K562 (cell line): ENCODE data around the gene SORCS2. TPM values are rescaled to one million over a fixed set of nuclear protein-coding genes. Genes with fewer than 3 reads are reported as not detected.
A peak's percentile ranks its signal among the peaks of the same experiment; 100 is the strongest.

ENCODE experiments used
- ATAC-seq: fragments of 200-7000 bp; cut with Tn5 transposase; 3 replicates; pipeline ENCODE4 v1.9.1; 2020; ENCODE audit warnings: moderate library complexity
- BruUV-seq: library from RNA; stranded (reverse); fragments of 400-500 nt; replicated peaks from 2 replicates; lab custom pipeline; 2021; lab: Mats Ljungman, UMichigan
- CTCF ChIA-PET: fragments of 300-600 bp; formaldehyde crosslinking; extraction: SDS; loops from one replicate; lab custom pipeline; 2021; ENCODE audit warnings: low intra/inter-chr PET ratio; lab: Yijun Ruan, JAX
- POLR2A ChIA-PET: fragments of 300-600, 350-650 bp; sonication (Branson Sonifier 250); formaldehyde crosslinking; extraction: SDS; loops from one replicate; lab custom pipeline; 2021; ENCODE audit warnings: antibody characterized with exemption, inconsistent platforms; lab: Yijun Ruan, JAX
- DNase-seq, 4 experiments: peaks; one replicate each; pipeline versions ENCODE4 v3.0.0 to v3.0.0-alpha.2; 2011 to 2018; ENCODE audit warnings: low spot score in 3 of 4, mixed read lengths in 3 of 4; ENCODE audit errors: extremely low read depth in 1 of 4
- FAIRE-seq: peaks from 2 replicates; lab custom pipeline; 2011; peaks lifted over from hg19 to GRCh38; lab: Jason Lieb, UNC
- H2AFZ ChIP-seq: 2 replicates; pipeline ENCODE4 v1.6.0; 2011; ENCODE audit warnings: low read depth, low read length, control low read depth, inconsistent platforms
- H3K27ac ChIP-seq: fragments of 200-600 bp; 3 replicates; pipeline ENCODE4 v1.8.0; 2011; ENCODE audit warnings: low read depth, mild to moderate bottlenecking, control low read depth, inconsistent platforms, low read length, moderate library complexity, mixed read lengths; ENCODE audit errors: extremely low read depth
- H3K27me3 ChIP-seq, 2 experiments: fragments of 300-600 bp in 1 of 2; 2 replicates in 1 of 2; 3 replicates in 1 of 2; pipeline versions ENCODE4 v1.6.0 to v1.8.0; 2011; ENCODE audit warnings: inconsistent platforms in 2 of 2, low read length in 2 of 2, mild to moderate bottlenecking in 1 of 2, mixed read lengths in 1 of 2, moderate library complexity in 1 of 2; ENCODE audit not compliant: control insufficient read depth in 2 of 2, insufficient read depth in 2 of 2
- H3K36me3 ChIP-seq: fragments of 300-600 bp; 3 replicates; pipeline ENCODE4 v1.8.0; 2011; ENCODE audit warnings: mild to moderate bottlenecking, low read length, inconsistent platforms; ENCODE audit not compliant: control insufficient read depth, insufficient read depth
- H3K4me1 ChIP-seq, 2 experiments: fragments of 200-600 bp in 1 of 2; replicated peaks in 1 of 2; 2 replicates in 1 of 2; 3 replicates in 1 of 2; pipeline versions ENCODE4 v1.5.1 to v1.8.0; 2011; ENCODE audit warnings: inconsistent platforms in 2 of 2, low read length in 2 of 2, mild to moderate bottlenecking in 1 of 2, mixed read lengths in 1 of 2, moderate library complexity in 1 of 2; ENCODE audit not compliant: control insufficient read depth in 2 of 2, insufficient read depth in 2 of 2
- H3K4me2 ChIP-seq: 2 replicates; pipeline ENCODE4 v1.6.1; 2011; ENCODE audit warnings: low read length, control low read depth, inconsistent platforms, mixed read lengths; ENCODE audit not compliant: insufficient read depth
- H3K4me3 ChIP-seq: fragments of 200-600 bp; sonication (generic), shearing (Covaris generic); 2 replicates; pipeline ENCODE4 v1.5.1; 2016; ENCODE audit warnings: control low read depth, inconsistent platforms
- H3K79me2 ChIP-seq: fragments of 200-600 bp; 3 replicates; pipeline ENCODE4 v1.8.0; 2011; ENCODE audit warnings: low read length, inconsistent platforms; ENCODE audit not compliant: control insufficient read depth, insufficient read depth
- H3K9ac ChIP-seq, 2 experiments: 2 replicates each; pipeline versions ENCODE4 v1.6.0 to v1.6.1; 2011; ENCODE audit warnings: low read depth in 2 of 2, low read length in 2 of 2, control low read depth in 1 of 2, inconsistent platforms in 1 of 2, mild to moderate bottlenecking in 1 of 2, mixed read lengths in 1 of 2; ENCODE audit not compliant: insufficient read depth in 1 of 2
- H3K9me1 ChIP-seq: one replicate; pipeline ENCODE4 v1.6.0; 2011; ENCODE audit warnings: inconsistent platforms, mild to moderate bottlenecking, low read length, moderate library complexity; ENCODE audit not compliant: control insufficient read depth, insufficient read depth
- H3K9me3 ChIP-seq: replicated peaks from 2 replicates; pipeline ENCODE4 v1.5.1; 2011; ENCODE audit warnings: low read depth, low read length, inconsistent platforms; ENCODE audit not compliant: control insufficient read depth, insufficient read depth
- H4K20me1 ChIP-seq: replicated peaks from 2 replicates; pipeline ENCODE4 v1.6.1; 2011; ENCODE audit warnings: low read length, inconsistent platforms, mixed read lengths; ENCODE audit not compliant: control insufficient read depth, insufficient read depth
- ZFP36 ChIP-seq: fragments of 150-350 bp; IDR thresholded peaks from 2 replicates; pipeline ENCODE4 v1.6.1; 2018; ENCODE audit warnings: low read length, low read depth; ENCODE audit not compliant: partially characterized antibody
- ZNF589 ChIP-seq: fragments of 200-800 bp; sonication (Bioruptor generic); IDR thresholded peaks from 2 replicates; pipeline ENCODE4 v1.6.1; 2016; ENCODE audit warnings: low read depth, missing genetic modification characterization, missing compliant biosample characterization
- WGBS: fragments of 100-300 bp; shearing (Covaris generic); methylation state at CpG from one replicate; pipeline ENCODE4 v1.1.6; 2016; ENCODE audit warnings: low coverage, mixed read lengths; ENCODE audit not compliant: insufficient coverage; ENCODE audit errors: missing lambda C conversion rate; 5-methylcytosine and 5-hydroxymethylcytosine counted together
- in situ Hi-C: fragments of 300-500 bp; cut with MboI; formaldehyde crosslinking; loops from 4 replicates; pipeline ENCODE4 v1.15.0; 2018; ENCODE audit warnings: inconsistent platforms, mixed read lengths
- intact Hi-C: fragments of 100-400 bp; cut with micrococcal nuclease; formaldehyde crosslinking; loops from 2 replicates; pipeline ENCODE4 v1.14.2; 2022
- polyA plus RNA-seq, 8 experiments: library from polyadenylated mRNA; depleted of rRNA in 4 of 8; stranded (reverse) in 5 of 8; unstranded in 3 of 8; fragments of >200 nt; fragmentation: Nextera tagmentation in 2 of 8; fragmentation: Illumina TruSeq in 1 of 8; extraction: Ambion mirVana in 2 of 8; extraction: Trizol in 1 of 8; gene quantifications; 2 replicates each; pipeline versions ENCODE4 v1.2.1 to v1.2.3, GENCODE V29; 2011 to 2014; ENCODE audit warnings: inconsistent platforms in 1 of 8, missing spikeins in 1 of 8
- total RNA-seq, 7 experiments: library from RNA; depleted of rRNA in 6 of 7; stranded (reverse); fragments of >200 nt in 6 of 7; fragmentation: Illumina TruSeq in 2 of 7; extraction: Trizol in 2 of 7; gene quantifications; 2 replicates each; pipeline versions ENCODE4 v1.2.1 to v1.2.3, GENCODE V29; 2011 to 2021; ENCODE audit warnings: low replicate concordance in 1 of 7
- TF ChIP-seq, protein P1 (sequence below): fragments of 450-650 bp; IDR thresholded peaks from 2 replicates; pipeline ENCODE4 v1.6.1; 2016; ENCODE audit warnings: antibody characterized with exemption
- TF ChIP-seq, protein P2 (sequence below): fragments of 200-800 bp; sonication (Bioruptor generic); IDR thresholded peaks from 2 replicates; pipeline ENCODE4 v1.6.1; 2017; ENCODE audit warnings: missing genetic modification characterization, missing compliant biosample characterization
- TF ChIP-seq, protein P3 (sequence below): IDR thresholded peaks from 2 replicates; pipeline ENCODE4 v1.6.1; 2011; ENCODE audit warnings: borderline replicate concordance, low read depth, mild to moderate bottlenecking, moderate library complexity, low read length; ENCODE audit not compliant: insufficient read depth, poor library complexity, severe bottlenecking
- TF ChIP-seq, protein P4 (sequence below), 3 experiments: IDR thresholded peaks in 2 of 3; conservative IDR thresholded peaks in 1 of 3; 2 replicates each; pipeline ENCODE4 v1.5.1; 2011 to 2012; ENCODE audit warnings: low read length in 3 of 3, mild to moderate bottlenecking in 3 of 3, control low read depth in 2 of 3, improper control_type of control experiment in 1 of 3, inconsistent platforms in 1 of 3, low read depth in 1 of 3, mixed read lengths in 1 of 3, moderate library complexity in 1 of 3; ENCODE audit not compliant: insufficient read depth in 2 of 3

SORCS2 gene
- total and polyA plus RNA-seq, 9 of the 15 experiments (the other 6 are each of a cell fraction or from before 2014, with no cell fraction given) = not detected

DNA sequence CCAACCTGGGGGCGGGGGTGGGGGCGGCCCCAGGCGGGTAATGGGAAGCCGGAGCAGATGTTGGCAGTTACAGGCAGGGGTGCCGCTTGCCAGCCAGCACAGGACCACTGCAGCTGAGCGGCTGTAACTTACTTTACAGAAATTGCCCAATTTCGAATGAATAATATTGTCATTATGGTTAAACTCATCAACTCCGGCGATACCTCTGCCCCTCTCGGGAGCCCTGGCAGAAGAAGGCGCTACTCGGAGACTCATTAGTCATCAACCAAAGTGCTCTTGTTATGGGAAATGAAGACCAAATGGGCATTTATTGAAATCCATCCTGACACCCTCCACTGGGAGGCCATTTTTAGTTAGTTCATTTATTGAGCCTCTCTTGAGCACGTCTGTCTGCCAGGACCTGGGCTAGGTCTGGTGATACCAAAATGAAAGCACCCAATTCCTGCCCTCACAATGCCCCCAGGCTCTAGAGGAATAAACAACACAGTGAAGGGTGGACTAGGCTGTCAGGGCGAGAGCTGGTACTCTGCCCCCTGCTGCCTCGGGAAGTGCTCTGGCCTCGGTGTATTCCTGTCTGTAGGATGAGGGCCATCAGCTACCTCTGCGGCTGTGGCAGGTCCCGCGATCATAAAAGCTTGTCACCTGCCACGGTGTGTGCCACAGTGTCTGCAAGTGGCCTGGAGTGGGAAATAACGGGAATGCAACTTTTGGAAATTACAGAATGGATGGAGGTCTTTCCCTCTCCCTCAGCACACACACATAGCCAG, 401.5 kb downstream of the SORCS2 start:
- POLR2A ChIA-PET = interaction anchor here (0.6 kb wide), 1 partner anchor 235 kb away, joined by 3 read pairs; no protein-coding TSS in a partner anchor
- ATAC-seq = peak; percentile 63
- WGBS = under 1% methylated on average over 15 of the region's 21 CpGs

More for the DNA sequence above, 401.5 kb downstream of the SORCS2 start:
- Histone ChIP-seq H3K9me1 (no peaks in the 10 kb centered on the region), H3K9ac (no peak overlapping the region), H3K4me3 (no peak overlapping the region), H3K4me2 (no peak overlapping the region), H3K27ac (no peak overlapping the region), H3K27me3 (peaks cover 3 to 54% of the 10 kb centered on the region in 2 experiments; a peak in 3 of 5 replicates), H3K4me1 (no peaks in the 10 kb centered on the region), H3K36me3 (no peaks in the 10 kb centered on the region), H4K20me1 (0 out of 2 replicates have a peak, but pooled peaks cover 3% of the 10 kb centered on the region), H3K9me3 (no peaks in the 10 kb centered on the region), H2AFZ (no peak overlapping the region), H3K79me2 (no peaks in the 10 kb centered on the region)
- FAIRE-seq = no peak
- CTCF ChIA-PET = no interaction called here
- in situ Hi-C loops = no loop called here
- intact Hi-C loops = no loop called here
- no TSS peak for BruUV-seq
- TF ChIP-seq, protein P1, sequence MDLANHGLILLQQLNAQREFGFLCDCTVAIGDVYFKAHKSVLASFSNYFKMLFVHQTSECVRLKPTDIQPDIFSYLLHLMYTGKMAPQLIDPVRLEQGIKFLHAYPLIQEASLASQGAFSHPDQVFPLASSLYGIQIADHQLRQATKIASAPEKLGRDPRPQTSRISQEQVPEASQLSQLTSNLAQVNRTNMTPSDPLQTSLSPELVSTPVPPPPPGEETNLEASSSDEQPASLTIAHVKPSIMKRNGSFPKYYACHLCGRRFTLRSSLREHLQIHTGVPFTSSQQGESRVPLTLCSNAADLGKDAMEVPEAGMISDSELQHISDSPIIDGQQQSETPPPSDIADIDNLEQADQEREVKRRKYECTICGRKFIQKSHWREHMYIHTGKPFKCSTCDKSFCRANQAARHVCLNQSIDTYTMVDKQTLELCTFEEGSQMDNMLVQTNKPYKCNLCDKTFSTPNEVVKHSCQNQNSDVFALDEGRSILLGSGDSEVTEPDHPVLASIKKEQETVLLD = no peak
- TF ChIP-seq ZFP36 (no peak), ZNF589 (CRISPR knock-in tag) (no peak)
- TF ChIP-seq, protein P2, sequence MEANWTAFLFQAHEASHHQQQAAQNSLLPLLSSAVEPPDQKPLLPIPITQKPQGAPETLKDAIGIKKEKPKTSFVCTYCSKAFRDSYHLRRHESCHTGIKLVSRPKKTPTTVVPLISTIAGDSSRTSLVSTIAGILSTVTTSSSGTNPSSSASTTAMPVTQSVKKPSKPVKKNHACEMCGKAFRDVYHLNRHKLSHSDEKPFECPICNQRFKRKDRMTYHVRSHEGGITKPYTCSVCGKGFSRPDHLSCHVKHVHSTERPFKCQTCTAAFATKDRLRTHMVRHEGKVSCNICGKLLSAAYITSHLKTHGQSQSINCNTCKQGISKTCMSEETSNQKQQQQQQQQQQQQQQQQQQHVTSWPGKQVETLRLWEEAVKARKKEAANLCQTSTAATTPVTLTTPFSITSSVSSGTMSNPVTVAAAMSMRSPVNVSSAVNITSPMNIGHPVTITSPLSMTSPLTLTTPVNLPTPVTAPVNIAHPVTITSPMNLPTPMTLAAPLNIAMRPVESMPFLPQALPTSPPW (CRISPR knock-in tag) = no peak
- TF ChIP-seq, protein P3, sequence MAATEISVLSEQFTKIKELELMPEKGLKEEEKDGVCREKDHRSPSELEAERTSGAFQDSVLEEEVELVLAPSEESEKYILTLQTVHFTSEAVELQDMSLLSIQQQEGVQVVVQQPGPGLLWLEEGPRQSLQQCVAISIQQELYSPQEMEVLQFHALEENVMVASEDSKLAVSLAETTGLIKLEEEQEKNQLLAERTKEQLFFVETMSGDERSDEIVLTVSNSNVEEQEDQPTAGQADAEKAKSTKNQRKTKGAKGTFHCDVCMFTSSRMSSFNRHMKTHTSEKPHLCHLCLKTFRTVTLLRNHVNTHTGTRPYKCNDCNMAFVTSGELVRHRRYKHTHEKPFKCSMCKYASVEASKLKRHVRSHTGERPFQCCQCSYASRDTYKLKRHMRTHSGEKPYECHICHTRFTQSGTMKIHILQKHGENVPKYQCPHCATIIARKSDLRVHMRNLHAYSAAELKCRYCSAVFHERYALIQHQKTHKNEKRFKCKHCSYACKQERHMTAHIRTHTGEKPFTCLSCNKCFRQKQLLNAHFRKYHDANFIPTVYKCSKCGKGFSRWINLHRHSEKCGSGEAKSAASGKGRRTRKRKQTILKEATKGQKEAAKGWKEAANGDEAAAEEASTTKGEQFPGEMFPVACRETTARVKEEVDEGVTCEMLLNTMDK = peak; percentile 51
- TF ChIP-seq, protein P4, sequence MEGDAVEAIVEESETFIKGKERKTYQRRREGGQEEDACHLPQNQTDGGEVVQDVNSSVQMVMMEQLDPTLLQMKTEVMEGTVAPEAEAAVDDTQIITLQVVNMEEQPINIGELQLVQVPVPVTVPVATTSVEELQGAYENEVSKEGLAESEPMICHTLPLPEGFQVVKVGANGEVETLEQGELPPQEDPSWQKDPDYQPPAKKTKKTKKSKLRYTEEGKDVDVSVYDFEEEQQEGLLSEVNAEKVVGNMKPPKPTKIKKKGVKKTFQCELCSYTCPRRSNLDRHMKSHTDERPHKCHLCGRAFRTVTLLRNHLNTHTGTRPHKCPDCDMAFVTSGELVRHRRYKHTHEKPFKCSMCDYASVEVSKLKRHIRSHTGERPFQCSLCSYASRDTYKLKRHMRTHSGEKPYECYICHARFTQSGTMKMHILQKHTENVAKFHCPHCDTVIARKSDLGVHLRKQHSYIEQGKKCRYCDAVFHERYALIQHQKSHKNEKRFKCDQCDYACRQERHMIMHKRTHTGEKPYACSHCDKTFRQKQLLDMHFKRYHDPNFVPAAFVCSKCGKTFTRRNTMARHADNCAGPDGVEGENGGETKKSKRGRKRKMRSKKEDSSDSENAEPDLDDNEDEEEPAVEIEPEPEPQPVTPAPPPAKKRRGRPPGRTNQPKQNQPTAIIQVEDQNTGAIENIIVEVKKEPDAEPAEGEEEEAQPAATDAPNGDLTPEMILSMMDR (IDR thresholded peaks at IDR 0.05 in 2 of 3, conservative IDR thresholded peaks at IDR 0.05 in 1 of 3; ENCODE audit: insufficient read depth in 2 of 3, low read depth in 1 of 3, low read length in 3 of 3) = 0 out of 6 replicates have a peak, but pooled peaks of 2 of the 3 experiments have one; percentile 4 to 10
- DNase-seq = no peak
